ENCODE measurements around the gene WDR64.
A peak's percentile ranks its signal among the peaks of the same experiment; 100 is the strongest.

The WDR64 gene

GRCh38 chr1:241631674-241632073 is 20.4 kb upstream of the WDR64 start:
- no peak for DNase-seq

GRCh38 chr1:241632987-241633386 is 19.1 kb upstream of the WDR64 start:
- DNase-seq = no peak

GRCh38 chr1:241635556-241636152 is 16.4 kb upstream of the WDR64 start:
- DNase-seq = no peak

- DNase-seq = no peak
Observed at GRCh38 chr1:241636291-241636690, 15.8 kb upstream of the WDR64 start.

GRCh38 chr1:241637046-241637590 is 15.0 kb upstream of the WDR64 start:
- DNase-seq = no peak

- DNase-seq = no peak
Observed at GRCh38 chr1:241637604-241638003, 14.5 kb upstream of the WDR64 start.

GRCh38 chr1:241638099-241638682 is 13.9 kb upstream of the WDR64 start:
- DNase-seq = no peak

GRCh38 chr1:241638909-241639622 is 13.0 kb upstream of the WDR64 start:
- peak; percentile 36 for DNase-seq

- DNase-seq = peak; percentile 83
Observed at GRCh38 chr1:241639623-241640148, 12.4 kb upstream of the WDR64 start.

- DNase-seq = peak; percentile 76
Observed at GRCh38 chr1:241640149-241640866, 11.8 kb upstream of the WDR64 start, which contains the start of the genes CHML and OPN3. TSS of gene CHML (minus strand) at chr1:241640369. CDS start at chr1:241635766, 4,603 bp downstream. TSS of gene OPN3 (minus strand) at chr1:241640369. CDS start at chr1:241640254, 115 bp downstream.

- DNase-seq = no peak
Observed at GRCh38 chr1:241640867-241641622, 11.0 kb upstream of the WDR64 start.

- DNase-seq = no peak
Observed at GRCh38 chr1:241641773-241642592, 10.1 kb upstream of the WDR64 start.

- DNase-seq = no peak
Observed at GRCh38 chr1:241642593-241642944, 9.5 kb upstream of the WDR64 start.

- no peak for DNase-seq
Observed at GRCh38 chr1:241644259-241644658, 7.8 kb upstream of the WDR64 start.

- no peak for DNase-seq
Observed at GRCh38 chr1:241645199-241645598, 6.9 kb upstream of the WDR64 start.

GRCh38 chr1:241646201-241646600 is 5.9 kb upstream of the WDR64 start:
- no peak for DNase-seq

GRCh38 chr1:241647658-241648057 is 4.4 kb upstream of the WDR64 start:
- no peak for DNase-seq

GRCh38 chr1:241648159-241648558 is 3.9 kb upstream of the WDR64 start:
- DNase-seq = no peak

GRCh38 chr1:241654019-241654418 is 1.9 kb downstream of the WDR64 start:
- DNase-seq = no peak

GRCh38 chr1:241654641-241655040 is 2.6 kb downstream of the WDR64 start:
- DNase-seq = no peak
